HG02884 (cell line): ENCODE measurements around the gene PDLIM1.
A peak's percentile ranks its signal among the peaks of the same experiment; 100 is the strongest.

Source experiments
- ATAC-seq: cut with Tn5 transposase; IDR thresholded peaks from one replicate; pipeline ENCODE4 v1.9.1; 2021; ENCODE audit warnings: mild to moderate bottlenecking, moderate library complexity; ENCODE audit not compliant: unreplicated experiment

The PDLIM1 gene

DNA sequence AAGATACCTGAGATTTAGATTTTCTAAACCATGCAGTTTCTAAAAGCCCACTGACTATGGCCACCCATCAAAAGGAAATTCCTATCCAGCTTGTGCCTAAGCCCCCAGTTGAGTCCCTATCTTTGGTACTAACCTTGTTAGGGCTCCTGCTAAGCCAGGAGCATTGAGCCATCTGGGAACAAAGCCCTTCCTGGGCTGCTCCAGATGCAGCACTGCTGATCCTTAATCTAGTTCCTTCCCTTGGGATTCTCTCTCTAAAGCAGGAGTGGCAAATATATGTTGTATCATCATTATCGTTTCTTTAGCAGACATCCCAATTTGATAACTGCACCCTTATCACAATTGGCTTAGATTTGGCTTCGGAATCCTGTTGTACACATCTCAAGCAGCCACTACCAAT, 24.7 kb upstream of the PDLIM1 start:
- no peak for ATAC-seq

DNA sequence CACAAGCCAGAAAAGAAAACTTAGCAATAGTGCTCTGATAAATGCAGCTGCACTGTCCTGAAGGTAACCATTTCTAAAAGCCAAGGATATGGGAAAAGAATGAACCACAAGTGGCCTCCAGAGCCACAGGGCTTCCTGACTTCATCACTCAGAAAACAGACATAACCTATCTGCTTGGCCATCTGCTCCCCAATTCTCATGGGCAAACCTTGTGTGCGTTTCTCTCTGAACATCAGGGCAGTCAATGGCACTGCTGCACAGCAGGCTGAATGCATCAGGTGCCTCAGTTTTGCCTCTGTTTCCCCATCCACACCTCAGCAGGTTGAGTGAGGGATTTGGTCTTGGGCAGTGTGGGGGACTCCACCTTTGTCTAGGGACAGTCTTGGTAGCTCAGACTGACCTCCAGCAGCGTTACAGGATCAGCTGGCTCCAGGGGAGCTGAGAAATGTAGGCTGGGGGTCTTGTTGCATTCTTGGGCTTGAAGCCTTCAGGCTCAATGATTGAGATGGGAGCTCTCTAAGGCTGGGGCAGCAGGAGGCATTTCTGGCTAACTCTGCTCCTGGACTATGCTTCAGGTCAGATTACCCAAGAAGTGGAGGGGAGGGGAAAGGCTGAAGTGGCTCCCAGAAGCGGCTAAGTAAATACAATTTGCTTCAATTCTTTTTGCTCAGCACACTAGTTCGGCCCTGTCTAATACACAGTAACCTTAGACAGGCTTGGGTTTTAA, 23.6 kb upstream of the PDLIM1 start:
- ATAC-seq: no peak

DNA sequence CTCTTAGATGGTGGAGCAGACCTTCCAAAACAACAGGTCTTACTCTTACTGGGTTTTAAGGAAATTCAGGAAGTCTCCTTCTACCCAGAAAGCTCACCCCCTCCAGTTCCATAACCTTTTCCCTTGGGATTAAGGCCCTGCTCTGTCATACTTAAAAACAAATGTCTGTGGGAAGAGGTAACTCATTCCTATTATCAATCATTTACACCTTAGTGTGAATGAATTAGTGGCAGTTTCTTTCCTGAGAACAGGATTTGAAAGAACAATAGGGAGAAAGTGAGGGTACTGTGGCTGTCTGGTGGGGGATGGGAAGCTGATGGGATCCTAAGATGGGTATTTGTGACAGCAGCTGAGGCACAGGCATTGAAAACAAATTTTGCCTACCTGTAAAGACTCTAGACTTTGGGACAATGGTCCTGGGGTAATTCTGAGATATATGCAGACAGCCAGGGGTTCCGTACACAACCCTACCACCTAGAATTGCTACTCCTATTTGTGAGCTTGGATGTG, 22.2 kb upstream of the PDLIM1 start:
- no peak for ATAC-seq

DNA sequence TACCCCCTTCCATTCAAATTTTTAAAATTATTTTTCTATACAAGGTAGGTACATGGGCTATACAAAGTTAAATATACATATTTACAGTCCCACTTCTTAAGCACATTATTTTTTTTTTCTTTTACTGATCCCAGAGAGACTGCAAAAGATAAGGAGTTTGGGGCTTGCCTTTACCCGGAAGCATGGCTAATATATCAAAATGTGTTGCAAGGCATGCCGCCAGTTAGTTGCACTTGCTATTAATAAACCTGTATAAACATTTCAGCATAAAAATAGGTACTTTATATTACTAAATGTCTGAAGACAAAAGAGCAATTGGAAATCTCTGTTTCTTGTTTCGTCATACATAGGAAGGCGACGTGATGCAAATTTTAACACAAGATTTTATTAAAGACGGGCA, 21.5 kb upstream of the PDLIM1 start:
- no peak for ATAC-seq

DNA sequence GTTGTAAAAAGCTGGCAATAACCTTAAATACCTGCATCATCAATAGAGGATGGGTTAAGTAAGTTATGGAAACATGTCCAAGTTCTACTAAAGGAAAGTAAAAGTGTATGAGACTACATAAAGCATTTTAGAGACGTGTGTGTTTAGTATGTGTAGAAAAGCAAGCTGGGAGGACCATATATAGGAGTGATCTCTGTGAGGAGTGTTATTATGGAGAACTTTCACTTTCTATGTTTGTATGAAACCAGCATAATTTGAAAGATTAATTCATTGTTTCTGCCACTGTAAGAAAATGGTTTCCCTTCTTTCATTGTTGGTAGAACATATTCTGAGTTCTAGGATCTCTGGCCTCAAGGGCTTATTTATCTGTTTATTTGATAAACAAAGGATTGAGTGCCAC, 19.2 kb upstream of the PDLIM1 start:
- peak; percentile 57 for ATAC-seq

DNA sequence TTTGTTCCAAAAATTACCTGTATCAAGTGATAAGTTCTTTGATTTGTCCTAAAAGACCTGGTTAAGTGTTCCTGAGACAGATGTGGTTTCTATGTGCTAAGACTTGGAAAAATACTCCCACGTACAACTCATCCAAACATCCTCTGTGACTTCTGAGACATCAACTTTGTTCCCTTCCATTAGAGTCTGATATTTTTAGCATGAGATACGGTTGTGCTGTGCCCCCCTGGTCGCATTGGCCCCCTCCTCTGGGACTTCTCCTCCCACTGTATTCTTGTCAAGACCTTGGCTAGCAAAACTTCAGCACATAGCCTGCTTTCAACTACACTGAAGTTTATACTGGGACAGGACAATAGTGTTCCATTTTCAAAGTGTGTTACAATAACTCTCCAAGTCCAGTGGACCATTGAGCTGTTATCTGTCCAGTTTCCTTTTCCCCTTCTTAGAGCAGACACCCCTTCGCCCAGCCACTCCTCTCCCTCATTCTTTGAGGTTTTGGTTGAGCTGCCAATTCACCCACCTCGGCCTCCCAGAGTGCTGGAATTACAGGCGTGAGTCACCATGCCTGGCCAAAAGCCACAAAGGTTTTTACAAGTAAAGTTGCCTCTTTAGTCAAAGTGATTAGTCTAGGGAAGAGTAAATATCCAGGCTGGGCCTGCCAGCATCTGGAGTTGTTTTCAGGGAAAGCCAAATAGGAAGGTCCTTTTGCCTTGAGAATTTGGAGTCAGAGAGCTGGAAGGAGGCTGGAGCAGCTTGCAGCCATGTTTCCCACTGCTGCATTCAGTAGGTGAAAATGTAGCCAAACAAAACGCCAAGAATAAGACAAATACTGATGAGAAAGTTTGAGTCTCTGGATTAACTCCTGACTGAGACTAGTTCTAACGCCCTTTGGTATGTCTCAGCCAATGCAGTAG, 17.8 kb upstream of the PDLIM1 start:
- peak; percentile 44 for ATAC-seq

DNA sequence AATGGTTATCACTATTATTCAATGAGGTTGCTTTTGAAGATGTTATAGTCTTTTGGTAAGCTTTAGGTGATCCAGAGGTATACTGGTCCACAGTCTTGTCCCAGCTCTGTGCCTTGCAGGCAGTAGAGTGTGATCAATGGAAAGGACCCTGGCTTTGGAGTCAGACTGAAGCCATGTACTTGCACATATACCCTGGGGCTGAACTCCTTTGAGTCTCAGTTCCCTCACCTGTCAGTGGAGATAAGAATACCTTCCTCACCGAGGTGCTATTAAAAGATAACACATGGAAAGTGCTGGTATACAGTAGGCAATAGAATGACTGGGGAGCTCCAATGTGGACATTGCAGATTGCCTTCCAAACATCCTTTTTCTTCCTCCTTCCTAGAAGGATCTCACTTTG, 16.0 kb upstream of the PDLIM1 start:
- no peak for ATAC-seq

DNA sequence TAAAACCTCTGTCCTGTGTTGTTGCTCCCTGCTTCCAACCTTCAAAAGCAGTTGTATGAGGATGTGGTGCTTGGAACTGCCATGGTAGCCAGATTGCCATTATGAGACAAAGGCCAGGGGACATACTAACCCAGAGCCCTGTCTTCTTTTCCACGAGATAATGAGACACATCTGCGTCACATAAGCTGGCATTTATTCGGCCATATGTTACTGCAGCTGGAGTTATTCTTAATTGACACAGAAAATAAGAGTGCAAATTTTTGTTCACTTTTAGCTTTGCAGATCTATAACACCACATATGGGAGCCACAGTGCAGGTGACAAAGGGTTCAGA, 15.5 kb upstream of the PDLIM1 start:
- ATAC-seq: no peak

DNA sequence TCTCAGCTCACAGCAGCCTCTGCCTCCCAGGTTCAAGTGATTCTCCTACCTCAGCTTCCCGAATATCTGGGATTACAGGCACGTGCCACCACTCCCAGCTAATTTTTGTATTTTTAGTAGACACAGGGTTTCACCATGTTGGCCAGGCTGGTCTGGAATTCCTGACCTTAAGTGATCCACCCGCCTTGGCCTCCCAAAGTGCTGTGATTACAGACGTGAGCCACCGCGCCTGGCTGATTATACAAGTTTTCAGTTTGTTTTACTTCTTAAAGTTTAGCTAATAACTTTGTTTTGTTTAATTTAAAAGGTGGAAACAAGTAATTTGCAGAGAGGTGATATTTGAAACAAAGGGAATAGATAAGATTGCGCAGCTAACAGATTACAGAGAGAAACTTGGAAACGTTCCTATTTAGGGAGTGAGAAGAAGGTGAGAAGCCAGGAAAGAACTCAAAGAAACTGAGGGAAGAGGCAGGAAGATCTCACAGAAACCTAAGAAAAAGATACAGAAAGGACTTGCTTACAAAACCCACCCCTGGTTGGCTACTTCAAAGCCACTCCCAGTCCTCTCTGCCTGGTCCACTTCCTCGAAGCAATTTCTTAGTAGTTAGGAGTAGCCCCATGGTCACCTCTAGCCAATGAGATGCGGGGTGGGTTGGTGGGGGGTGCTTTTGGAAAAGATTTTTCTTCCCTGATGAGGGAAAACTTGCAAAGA, 15.0 kb upstream of the PDLIM1 start:
- no peak for ATAC-seq

DNA sequence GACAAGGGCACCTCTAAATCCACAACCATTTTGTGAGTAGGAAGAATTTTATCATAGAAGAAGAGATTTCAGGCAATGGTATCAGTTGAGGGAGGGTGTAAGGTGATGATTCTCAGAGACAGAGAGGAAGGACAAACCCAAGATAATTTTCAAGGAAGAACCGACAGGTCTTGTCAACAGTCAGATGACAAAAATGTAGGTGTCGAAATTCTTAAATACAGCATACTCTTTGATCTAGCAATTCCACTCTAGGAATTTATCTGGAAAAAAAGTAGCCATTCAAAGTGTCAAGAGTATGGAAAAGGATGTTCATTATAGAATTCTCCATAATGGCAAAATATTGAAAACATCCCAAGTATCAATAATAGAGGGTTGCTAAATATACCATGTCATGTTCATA, 14.2 kb upstream of the PDLIM1 start:
- ATAC-seq: no peak

DNA sequence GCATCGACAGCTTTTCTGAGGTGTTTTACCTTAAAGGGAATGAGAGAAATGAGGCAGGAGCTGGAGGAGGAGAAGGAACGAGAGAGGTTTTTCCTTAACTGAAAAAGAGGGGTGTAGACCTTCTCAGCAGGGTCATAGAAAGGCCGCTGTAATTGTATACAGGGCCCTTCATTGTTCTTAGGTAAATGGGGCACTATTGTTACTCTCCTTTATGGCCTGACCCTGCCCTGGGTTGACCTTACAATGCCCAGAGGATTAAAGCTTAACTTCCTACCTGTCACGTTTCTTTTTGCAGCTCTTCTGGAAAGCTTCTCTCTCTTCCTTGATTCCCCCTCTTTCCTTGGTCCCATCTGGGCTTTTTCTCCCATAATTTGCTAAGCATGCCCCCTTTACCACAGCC, 13.7 kb upstream of the PDLIM1 start:
- ATAC-seq: no peak

DNA sequence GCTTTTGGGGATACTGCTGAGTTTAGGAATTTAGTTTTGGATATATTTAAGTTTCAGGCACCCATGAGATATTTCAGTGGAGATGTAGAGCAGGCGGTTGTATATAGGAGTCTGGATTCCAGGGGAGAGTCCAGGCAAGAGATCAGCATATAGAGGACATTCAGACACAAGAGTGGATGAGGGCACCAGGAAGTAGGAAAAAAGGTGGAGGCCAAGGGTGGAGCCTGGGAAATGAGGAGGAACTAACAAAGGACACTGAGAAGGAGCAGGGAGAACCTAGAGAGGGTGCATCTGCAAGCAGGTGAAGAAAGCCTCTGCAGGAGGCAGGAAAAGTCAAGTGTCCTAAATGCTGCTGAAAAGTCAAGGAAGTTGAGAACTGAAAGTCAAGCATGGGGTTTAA, 13.1 kb upstream of the PDLIM1 start:
- no peak for ATAC-seq

DNA sequence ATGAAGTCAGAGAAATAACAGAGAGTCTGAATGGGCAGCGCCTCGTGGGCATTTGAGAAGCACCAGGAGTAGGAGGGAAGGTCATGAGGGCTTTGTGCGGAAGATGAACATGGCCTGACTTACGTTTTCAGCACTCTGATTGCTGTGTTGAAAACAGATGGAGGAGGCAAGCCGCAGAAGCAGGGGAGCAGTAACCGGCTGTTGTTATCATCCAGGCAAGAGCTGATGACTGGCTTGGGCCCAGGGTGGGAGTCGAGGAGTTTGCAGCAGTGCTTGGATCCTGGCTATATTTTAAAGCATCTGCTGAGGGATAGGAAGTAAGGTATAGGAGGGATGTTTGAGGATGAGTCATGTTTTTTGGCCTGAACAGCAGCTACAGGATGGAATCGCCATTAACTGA, 12.7 kb upstream of the PDLIM1 start:
- no peak for ATAC-seq

DNA sequence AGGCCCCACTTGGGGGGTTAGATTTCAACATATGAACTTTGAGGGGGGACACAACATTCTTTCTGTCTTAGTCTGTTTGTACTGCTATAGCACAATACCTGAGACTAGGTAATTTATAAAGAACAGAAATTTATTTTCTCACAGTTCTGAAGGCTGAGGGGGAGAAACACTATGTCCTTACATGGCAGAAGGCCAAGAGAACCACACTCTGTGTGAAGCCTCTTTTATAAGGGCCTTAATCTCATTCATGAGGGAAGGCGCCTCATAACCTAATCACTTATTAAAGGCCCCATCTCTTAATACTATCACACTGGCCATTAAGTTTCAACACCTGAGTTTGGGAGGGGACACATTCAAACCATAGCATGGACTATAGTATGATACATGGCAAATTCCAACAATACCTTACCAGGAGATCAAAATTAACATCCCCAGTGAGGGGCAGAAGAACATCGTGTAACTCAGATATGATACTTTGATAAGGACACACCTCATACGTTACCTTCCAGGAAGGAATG, 9.3 kb upstream of the PDLIM1 start:
- no peak for ATAC-seq

DNA sequence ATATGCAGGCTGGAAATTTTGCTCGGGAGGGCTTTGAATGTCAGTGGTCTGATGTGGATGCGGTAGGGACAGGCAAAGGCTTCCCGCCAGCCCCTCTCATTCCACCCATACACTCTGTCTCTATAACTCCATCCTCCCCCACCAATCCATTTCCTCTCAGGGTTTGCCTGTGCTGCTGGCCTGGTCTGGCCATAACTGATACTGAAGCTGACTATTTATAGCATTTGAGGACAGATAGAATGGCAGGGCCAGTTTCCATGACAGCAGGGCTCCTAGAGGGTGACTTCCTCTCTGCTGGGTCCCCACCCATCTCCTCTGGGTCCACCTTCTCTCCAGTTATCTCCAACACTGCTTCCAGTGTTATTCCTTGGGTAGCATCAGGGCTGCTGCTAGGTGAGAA, 6.6 kb upstream of the PDLIM1 start:
- peak; percentile 25 for ATAC-seq

DNA sequence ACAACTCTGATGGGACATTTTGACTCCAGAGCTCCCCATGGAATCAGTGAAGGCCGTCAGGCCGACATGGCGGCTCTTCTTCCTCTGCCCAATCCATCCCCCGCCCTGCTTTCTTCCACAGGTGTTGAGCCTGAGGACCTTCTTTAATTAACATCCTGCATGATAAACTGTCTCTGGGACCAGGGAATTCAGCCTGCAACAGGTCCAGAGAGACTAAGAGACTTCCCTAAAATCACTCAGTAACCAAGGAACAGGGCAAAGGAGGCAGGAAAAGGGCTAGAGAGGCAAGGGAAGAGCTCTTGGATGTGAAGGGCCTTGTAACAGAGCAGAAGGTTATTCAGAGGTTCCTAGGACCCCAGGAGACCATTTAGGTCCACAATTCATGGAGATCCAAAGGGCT, 6.0 kb upstream of the PDLIM1 start:
- no peak for ATAC-seq

DNA sequence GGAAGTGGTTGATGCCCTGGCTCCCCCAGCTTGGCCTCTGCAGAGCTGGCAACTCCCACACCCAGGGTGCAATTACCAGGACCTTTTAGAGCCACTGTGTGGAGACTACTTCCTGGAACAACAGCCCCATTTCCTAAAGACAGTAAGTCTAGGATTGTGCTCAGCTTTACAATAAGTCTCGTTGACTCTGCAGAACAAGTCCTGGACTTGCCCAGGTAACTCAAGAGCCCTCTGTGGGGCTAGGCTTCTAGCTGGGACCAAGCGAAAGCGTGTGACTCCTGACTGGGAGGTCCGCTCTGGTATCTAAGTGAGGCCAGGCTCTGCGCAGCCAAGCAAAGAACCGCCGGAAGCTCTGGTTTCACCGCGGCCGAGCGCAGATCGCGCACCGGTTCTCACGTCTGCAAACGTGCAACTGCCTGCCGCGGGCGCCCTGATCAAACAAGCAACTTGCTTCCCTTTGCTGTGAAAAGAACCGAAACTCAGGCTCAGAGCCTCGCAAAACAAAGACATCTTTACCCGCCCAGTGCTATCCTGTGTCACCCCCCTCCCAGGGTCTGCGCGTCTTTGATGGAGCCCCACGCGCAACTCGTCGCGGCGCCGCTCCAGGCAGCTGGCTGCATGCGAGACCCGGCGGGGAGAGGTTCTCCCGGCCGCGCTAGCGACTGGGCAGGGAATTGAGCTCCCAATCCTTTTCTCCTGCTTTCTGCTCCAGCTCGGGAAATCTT, 4.4 kb upstream of the PDLIM1 start:
- peak; percentile 64 for ATAC-seq

DNA sequence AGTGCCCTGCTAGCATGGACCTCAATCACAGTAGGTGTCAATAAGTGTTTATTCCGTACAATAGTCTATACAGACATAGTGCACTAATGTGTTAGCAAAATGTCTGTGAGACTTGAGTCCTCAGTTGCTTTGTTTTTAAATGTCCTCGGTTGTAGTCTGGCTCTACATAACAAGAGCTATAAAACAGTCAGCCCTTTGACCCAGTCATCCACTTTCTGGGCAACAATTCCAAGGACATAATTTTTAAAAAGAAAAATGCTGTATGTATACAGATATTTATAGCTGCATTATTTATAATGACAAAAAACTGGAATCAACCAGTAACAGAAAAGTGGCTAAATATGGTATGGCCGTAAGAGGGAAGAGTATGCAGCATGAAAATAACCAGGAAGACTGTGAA, 2.8 kb upstream of the PDLIM1 start:
- no peak for ATAC-seq

DNA sequence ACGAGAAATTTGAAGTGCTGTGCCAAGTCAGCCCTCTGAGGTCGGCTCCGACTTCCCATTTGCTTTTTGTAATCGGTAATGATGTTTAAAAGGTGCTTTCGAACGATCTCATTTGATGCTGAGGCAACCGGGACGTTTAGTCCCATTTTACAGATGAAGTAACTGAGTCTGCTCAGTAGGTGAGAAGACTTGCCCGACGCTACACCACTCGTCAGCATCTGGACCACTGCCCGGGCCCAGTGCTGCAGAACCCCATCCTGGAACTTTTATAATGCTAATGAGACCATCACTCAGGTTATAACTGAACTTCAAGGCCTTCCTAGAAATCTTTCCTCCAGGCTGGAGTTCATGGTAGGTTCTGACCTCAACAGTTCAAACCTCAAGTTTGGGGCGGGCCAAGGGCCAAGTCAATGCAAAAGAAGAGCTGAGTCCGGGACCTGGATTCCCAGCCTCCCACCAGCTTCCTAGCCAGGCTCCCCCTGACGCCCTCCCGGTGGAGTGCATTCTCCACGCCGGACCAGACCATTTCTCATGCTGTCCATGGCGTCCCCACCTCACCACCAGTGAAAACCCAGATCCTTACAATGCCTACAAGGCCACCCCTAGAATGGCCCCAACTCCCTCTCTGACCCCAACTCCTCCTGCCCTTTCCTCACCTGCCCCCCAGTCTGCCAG, 699 bp upstream of the PDLIM1 start:
- ATAC-seq: no peak

DNA sequence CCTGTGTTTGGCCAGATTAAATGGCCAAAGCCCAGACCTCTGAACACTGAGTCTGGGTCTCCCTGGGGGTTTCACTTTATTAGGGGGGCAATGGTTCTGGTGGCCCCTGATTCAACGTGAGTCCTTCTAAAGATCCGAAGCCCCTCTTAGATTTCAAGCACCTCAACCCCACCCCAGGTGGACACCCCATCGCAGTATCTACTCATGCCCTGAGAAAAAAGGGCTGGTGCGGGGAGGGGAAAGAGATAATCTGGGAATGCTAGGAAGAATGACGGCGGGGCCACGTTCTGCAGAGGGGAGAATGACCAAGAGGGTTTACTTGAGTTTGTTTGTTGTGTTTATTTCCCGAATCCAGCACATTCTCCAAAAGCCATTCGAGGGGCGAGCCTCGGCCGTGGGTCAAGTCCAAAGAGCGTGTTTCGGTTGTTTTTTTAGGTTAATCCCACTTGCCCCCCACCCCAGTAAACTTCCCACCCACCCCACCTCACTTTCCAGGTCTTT, 832 bp downstream of the PDLIM1 start:
- no peak for ATAC-seq
